GM19438 (cell line): Measurements from ENCODE around the gene CPXM2.

ENCODE experiments used
- ATAC-seq: cut with Tn5 transposase; IDR thresholded peaks from one replicate; pipeline ENCODE4 v1.9.1; 2021; ENCODE audit warnings: low read depth; ENCODE audit not compliant: unreplicated experiment

CPXM2 gene

GRCh38 chr10:123878666-123879303, 12.8 kb downstream of the CPXM2 start:
- ATAC-seq: no peak

- no peak for ATAC-seq
Observed at GRCh38 chr10:123870260-123870659, 21.3 kb downstream of the CPXM2 start.

GRCh38 chr10:123869020-123869414, 22.6 kb downstream of the CPXM2 start:
- no peak for ATAC-seq

GRCh38 chr10:123868038-123869019, 23.3 kb downstream of the CPXM2 start:
- ATAC-seq: no peak

DNA sequence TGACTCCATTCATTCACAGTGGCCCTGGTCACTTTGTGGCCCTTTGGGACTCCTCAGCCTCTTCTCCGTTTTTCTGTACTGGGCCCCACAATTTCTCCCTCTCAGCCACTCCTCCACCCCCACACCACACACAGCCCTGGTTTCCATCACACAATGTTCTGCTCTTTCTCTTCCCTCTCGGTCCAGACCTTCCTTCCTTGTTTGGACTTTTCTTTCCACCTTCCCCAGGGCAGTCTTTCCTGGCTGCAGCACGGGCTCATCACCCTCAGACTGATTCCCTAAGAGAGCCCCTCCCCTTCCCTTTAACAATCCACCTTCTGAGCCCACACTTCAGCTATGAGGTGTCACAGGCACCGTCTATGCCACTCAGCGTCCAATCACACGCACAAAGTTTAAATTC, 25.7 kb downstream of the CPXM2 start:
- ATAC-seq: no peak

DNA sequence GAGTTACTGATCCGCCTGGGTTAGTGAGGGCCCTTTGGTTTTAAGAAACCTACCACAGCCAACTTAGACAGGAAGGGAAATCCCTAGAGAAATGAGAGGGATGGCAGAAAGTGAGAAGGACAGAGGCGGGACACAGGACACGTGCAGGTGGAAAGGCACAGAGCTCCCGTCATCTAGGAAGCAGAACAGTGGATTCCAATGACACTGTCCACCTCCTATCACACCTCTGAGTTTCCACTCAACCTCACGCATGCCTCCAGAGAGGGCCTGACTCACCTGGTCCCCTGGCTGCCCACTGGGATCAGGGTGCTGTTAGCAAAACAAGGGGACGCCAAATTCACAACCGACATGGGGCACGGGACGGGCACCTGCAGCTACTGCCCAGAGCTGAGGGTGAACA, 26.3 kb downstream of the CPXM2 start:
- no peak for ATAC-seq

- no peak for ATAC-seq
Observed at GRCh38 chr10:123864923-123865322, 26.7 kb downstream of the CPXM2 start.

DNA sequence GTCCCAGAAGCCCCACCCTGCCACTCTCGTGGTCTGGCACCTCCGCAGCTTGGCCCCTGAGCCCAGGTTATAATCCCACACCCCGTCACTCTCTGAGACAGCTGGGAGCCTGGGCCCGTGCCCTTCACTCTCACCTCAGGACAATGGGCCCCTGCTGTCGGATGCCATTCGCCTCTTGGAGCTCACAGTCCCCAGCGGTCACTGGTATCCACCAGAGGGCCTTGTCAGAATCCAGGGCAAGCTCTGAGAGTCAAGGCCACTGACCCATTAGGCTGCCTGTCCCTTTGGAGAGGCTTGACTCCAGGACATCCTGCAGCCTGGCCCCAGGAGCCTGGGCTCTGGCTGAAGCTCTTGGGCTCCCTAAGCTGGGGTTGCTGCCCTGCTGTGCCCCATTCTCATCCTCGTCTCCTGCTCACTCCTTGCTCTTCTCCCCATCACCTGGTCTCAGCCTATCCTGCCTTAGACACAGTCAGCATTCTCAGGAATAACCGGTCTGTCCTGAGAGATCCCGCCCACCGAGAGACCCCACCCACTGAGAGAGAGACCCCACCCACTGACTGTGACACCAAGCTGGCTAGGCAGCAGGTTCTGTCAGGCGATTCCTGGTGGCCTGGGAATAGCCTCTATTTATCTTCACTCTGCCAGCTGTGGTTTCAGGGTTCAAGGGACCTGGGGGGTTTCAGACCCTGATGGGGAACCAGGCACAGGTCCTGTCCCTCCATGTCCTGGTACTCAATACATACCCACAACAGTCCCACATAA, 27.7 kb downstream of the CPXM2 start:
- ATAC-seq: no peak

DNA sequence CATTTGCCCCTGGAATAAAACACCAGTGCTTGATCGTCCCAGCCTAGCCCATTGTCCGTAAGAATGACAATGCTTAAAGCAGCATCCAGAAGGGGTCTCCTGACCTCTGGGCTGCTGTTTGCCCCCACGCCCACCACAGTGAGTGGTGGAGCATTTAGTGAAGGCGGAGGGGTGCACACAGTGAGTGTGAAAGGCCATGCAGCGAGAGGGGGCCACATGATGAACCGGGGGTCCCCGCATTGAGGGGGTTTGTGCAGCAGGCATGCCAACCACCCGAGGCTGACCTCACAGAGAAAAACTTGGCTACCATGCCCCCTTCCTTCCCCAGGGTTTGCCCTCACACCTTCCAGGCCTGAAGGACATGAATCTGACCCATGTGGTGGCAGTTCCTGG, 28.4 kb downstream of the CPXM2 start:
- ATAC-seq: no peak

GRCh38 chr10:123862421-123863182, 29.0 kb downstream of the CPXM2 start:
- ATAC-seq: no peak

- ATAC-seq: no peak
Observed at GRCh38 chr10:123860856-123861255, 30.8 kb downstream of the CPXM2 start.

- no peak for ATAC-seq
Observed at GRCh38 chr10:123860209-123860608, 31.4 kb downstream of the CPXM2 start.

GRCh38 chr10:123859653-123860050, 32.0 kb downstream of the CPXM2 start:
- ATAC-seq: no peak

DNA sequence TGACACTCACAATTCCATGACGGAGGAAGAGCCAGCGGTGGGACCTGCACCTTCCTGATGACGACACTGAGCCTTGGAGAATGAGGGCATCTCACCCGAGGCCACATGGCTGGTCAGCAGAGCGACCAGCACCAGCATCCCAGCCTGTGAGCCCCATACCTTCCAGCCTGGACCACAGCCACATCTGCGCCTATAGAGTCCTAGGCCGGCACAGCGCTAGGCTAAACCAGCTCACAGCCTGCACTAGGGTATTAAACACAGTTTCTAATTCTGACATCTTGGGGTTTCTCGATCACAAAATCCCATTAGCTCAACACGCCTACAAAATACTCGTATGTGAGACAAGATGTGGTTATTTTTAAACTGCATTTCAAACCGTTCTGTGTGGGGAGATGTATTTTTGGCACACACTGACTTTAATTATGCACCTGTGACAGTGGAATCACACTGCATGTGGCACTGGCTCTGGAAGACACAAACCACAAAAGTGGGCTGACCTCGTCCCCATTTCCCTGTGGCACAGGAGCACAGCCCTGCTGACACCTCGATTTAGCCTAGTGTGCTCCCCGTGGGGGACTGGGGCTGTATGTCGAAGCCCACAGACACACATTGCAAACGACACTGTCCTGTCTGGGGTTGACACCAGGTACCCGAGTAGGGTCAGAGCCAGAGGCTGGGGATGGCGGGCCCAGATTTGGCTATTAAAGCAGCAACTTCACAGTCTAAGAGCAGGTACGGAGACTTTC, 32.5 kb downstream of the CPXM2 start:
- ATAC-seq: no peak

DNA sequence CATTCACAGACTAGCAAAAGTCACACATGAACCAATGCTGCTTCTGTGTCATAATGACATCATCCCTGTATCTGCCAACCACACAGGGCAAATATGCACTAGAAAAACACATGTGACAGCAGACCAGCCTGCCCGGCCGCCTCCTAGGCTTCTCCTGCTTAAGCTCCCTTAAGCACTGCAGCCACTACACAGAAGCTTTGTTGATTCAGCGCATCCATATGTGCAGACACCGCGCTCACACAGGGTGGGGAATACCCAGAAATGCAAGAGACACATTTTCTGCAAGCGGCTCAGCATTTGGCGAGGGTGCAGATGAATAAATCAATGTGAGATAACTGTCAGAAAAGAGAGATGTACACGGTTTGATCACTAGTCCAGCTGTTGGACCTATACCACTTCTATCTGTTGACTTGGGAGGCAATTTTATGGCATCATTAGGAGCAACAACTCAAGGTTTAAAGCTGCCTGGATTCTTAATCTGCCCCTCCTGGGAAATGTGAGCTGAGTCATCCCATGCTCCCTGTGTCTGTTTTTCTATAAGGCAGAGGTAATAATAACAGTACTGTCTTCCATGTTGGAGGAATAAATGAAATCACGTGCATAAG, 33.4 kb downstream of the CPXM2 start:
- ATAC-seq: no peak

- no peak for ATAC-seq
Observed at GRCh38 chr10:123857616-123858015, 34.0 kb downstream of the CPXM2 start.

DNA sequence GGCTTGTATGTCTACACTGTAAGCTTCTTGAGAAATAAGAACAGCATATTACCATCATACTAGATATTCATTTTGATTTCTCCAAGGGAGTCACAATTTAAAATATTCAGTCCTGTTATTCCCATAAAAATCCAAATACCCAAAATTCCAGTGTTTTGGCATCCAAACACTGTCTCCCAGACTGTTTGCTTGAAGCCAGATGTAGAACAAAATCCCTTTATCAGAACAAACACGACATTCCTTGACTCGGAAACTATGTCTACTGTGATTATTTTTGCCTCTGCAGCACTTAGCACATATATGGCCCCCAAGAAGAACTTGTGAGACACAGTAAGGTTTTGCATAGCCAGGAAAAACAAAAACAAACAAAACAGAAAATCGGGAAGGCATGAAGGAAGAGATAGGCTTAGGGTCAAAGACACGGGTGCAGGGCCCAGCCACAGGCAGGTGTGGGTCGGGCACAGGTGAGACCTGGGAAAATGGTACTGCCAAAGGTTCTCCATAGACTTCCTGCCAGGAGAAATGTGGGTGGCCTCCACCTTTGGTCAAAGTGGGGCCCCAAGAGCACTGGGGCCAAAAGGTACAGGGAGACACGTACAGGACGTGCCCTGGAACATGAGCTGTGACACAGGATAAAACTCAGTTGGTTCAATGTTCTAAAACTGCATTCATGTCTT, 36.5 kb downstream of the CPXM2 start:
- ATAC-seq: no peak

DNA sequence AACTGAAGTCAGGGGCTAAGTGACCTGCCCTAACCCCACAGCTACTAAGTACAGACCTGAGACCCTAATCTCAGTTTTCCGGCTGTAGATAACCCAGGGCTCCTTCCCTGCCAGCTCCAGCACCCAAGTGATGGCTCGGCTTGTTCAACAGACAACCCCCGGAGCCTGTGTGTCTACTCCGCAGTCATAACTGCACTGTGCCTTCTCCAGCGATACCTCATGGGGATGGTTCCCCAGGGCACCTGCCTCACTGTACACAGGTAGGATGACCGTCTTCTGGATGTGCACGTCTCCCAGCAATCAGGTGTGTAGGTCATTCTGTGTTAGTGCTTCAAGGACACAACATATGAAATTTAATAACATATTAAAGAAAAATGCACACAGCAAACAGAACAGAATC, 37.1 kb downstream of the CPXM2 start:
- no peak for ATAC-seq

GRCh38 chr10:123854003-123854402, 37.6 kb downstream of the CPXM2 start:
- no peak for ATAC-seq
